Activated CD4-positive, alpha-beta memory T cell treated with anti-CD3 and anti-CD28 coated beads, Interleukin-2, amount 10 ng/mL, durations not matched to agents 7 days and 5 days (primary cell): ENCODE results near the gene MBD1. TPM values are rescaled to one million over a fixed set of nuclear protein-coding genes. Genes with fewer than 3 reads are reported as not detected.

ENCODE experiments used
- CTCF ChIA-PET: fragments of 350-600 bp; sonication (Branson Sonifier 250); formaldehyde crosslinking; loops from one replicate; lab custom pipeline; 2021; ENCODE audit warnings: antibody characterized with exemption, inconsistent platforms; lab: Charles Lee
- POLR2A ChIA-PET: fragments of 350-600 bp; sonication (Branson Sonifier 250); formaldehyde crosslinking; loops from one replicate; lab custom pipeline; 2021; ENCODE audit warnings: antibody characterized with exemption; lab: Charles Lee
- DNase-seq: peaks from one replicate; pipeline ENCODE4 v3.0.0-alpha.2; 2020
- H3K27ac Mint-ChIP-seq: one replicate; pipeline ENCODE4 v1.8.0; 2021; ENCODE audit warnings: mild to moderate bottlenecking, mixed read lengths
- H3K27me3 Mint-ChIP-seq: one replicate; pipeline ENCODE4 v1.8.0; 2021; ENCODE audit warnings: mixed read lengths
- H3K36me3 Mint-ChIP-seq: one replicate; pipeline ENCODE4 v1.8.0; 2021; ENCODE audit warnings: low read depth, mixed read lengths
- H3K4me1 Mint-ChIP-seq: one replicate; pipeline ENCODE4 v1.8.0; 2021; ENCODE audit warnings: mixed read lengths
- H3K4me3 Mint-ChIP-seq: one replicate; pipeline ENCODE4 v1.8.0; 2021; ENCODE audit warnings: mild to moderate bottlenecking, mixed read lengths
- H3K9me3 Mint-ChIP-seq: one replicate; pipeline ENCODE4 v1.8.0; 2021; ENCODE audit warnings: mixed read lengths
- total RNA-seq, 2 experiments: library from RNA; stranded (reverse); gene quantifications; one replicate each; pipeline ENCODE4 v1.2.3, GENCODE V29; 2021

Gene MBD1
- total RNA-seq, 2 experiments from 2014 or later, result 103 to 106 TPM

DNA sequence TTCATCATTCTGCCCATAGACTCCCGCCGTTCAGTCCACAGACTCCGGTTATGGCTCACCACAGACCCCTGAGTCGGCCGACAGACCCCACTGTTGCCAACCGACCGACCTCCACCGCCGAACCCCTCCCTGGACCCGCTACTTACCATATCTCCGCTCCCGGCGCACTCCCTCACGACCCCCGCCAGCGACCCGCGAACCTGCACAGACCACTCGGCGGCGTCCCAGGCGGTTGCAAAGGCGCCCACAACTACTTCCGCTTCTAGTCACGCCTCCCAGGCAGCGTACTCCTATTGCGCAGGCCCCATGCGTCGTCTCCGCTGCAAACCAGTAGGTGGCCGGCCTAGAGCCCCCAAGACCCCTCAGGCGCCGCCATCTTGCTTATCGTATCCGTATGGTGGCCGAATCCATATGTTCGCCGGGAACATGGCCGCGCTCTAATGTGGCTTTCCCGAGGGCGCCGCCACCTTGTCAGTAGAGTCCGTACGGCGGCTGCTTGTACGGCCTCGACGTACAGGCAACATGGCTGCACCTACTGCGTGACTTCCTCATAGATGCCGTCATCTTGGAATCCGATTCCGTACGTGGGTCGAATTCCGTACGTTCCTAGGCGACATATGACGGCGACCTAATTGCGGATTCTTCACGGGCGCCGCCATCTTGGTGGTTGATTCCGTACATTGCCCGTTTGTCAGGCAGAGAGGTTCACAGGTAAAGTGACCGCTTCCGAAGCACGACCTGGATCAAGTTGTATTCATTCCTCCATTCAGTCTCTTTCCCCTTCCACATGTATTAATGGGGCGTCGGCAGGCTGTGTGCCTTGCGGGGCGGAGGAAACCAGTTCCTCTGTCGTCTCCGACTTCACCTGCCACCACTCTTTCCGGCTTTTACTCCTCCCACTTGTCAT lies 6.4 kb upstream of the MBD1 start, which contains the start of gene CXXC1:
Gene CXXC1 (minus strand): TSS at position 252 of the 907 bp plus-strand sequence. CDS start 103 bp downstream, at position 149.
- POLR2A ChIA-PET, result interaction anchor here (1.2 to 2.8 kb wide), 4 partner anchors 20 to 89 kb away, joined by 3 to 8 read pairs (median 4); no protein-coding TSS in a partner anchor
- H3K36me3 Mint-ChIP-seq, result peaks cover 47% of the 10 kb centered on the region

DNA sequence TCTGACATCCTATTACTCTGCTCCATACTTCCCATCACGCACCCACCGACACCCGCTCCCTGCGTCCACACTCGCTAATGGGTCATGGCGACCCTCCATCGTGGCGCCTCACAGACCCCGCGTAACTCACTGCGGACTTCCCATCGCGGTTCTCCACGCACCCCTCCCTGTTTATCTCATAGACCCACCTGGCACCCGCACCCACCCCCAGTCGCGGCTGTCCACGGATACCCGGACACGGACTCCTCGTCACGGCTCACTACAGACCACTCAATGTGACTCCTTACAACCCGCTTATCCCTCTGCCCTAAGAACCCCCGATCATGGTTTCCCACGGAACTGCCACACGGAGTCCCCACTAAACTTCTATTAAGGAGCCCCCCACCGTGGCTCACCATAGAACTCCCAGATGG lies 5.7 kb upstream of the MBD1 start:
- no peaks in the 10 kb centered on the region for H3K27me3 Mint-ChIP-seq
- CTCF ChIA-PET, result no interaction called here

More for the DNA sequence above, 6.4 kb upstream of the MBD1 start, which contains the start of gene CXXC1:
- peaks cover 52% of the 10 kb centered on the region for H3K4me1 Mint-ChIP-seq
- DNase-seq, result peak; percentile 98
- H3K4me3 Mint-ChIP-seq, result peak within 1 kb of the TSS; percentile 98
- no peaks in the 10 kb centered on the region for H3K9me3 Mint-ChIP-seq
- CTCF ChIA-PET, result interaction anchor here (3.7 kb wide), 1 partner anchor 69 kb away, joined by 15 read pairs; no protein-coding TSS in a partner anchor
- no peaks in the 10 kb centered on the region for H3K27me3 Mint-ChIP-seq
- H3K27ac Mint-ChIP-seq, result peak within 1 kb of the TSS; percentile 98

DNA sequence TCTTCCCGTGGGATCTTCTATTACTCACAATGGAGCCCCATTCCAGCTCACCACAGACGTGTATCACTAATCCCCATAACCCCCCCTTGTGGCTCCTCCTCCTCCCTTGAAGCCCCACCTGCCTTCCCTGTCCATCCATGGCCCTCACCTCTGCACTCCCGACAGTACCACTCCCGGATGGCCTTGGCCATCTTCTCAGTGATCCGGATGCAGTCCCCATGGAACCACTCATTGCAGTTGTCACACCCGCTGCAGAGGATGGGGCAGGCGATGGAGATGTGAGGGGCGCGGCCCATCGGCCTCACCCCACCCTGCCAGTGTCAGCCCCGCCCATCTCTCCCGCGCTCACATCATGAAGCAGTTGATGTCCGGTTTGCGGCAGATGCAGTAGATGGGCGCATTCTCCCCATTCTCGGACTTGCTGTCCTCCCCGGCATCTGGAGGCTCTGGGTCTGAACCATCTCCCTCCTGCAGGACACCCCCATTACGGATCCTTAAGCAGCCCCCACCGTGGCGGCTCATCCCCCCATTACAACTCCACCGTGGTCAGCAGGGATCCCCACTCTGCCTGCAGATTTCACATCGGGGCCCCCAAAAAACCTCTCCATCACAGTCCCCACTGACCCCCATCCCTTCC lies 5.2 kb upstream of the MBD1 start:
- peak; percentile 56 for DNase-seq
- POLR2A ChIA-PET, result interaction anchor here (1.0 kb wide), 1 partner anchor 21 kb away, joined by 5 read pairs; no protein-coding TSS in a partner anchor
- Mint-ChIP-seq H3K4me3 (peak overlapping the region; percentile 98), H3K27me3 (no peaks in the 10 kb centered on the region), H3K36me3 (peaks cover 57% of the 10 kb centered on the region), H3K27ac (peak overlapping the region; percentile 98), H3K4me1 (peaks cover 62% of the 10 kb centered on the region), H3K9me3 (no peaks in the 10 kb centered on the region)
- CTCF ChIA-PET, result no interaction called here

More for the DNA sequence above, 5.7 kb upstream of the MBD1 start:
- Mint-ChIP-seq H3K27ac (peak overlapping the region; percentile 98), H3K4me3 (peak overlapping the region; percentile 98), H3K36me3 (peaks cover 53% of the 10 kb centered on the region), H3K9me3 (no peaks in the 10 kb centered on the region), H3K4me1 (peaks cover 59% of the 10 kb centered on the region)
- POLR2A ChIA-PET, result no interaction called here
- DNase-seq, result no peak

DNA sequence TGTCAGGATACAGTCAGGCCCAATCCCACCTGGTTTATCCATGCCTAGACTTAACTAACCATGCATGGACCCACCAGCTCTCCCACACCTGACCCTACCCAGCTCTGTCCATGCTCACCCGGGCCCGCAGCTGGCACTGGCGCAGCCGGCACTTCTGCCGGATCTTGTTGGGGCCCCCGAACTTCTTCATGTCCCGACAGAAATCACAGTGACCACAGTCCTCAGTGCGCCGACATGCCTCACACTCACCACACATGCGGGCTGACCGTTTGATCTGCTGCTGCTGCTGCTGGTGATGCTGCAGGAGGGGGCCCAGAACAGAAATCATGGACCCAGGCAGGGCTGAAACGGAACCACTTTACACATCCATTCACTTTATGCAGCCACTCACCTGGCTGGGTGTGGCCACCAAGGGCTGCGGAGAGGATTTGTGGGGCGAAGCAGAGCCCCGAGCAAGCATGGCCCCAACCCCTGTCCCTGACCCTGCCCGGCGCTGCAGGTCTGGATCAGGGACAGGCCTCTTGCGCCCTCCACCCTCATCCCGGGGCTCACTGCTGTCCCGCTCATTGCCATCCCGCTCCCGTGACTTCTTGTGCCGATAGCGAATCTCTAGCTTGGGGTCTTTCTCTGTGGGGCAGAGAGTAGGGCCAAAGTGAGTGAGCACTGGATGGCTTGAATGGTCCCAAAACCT lies 4.5 kb upstream of the MBD1 start:
- H3K27me3 Mint-ChIP-seq, result no peaks in the 10 kb centered on the region
- CTCF ChIA-PET, result no interaction called here
- peak overlapping the region; percentile 98 for H3K27ac Mint-ChIP-seq
- no peaks in the 10 kb centered on the region for H3K9me3 Mint-ChIP-seq
- peaks cover 62% of the 10 kb centered on the region for H3K36me3 Mint-ChIP-seq
- no peak for DNase-seq
- H3K4me3 Mint-ChIP-seq, result peak overlapping the region; percentile 98
- peaks cover 66% of the 10 kb centered on the region for H3K4me1 Mint-ChIP-seq
- POLR2A ChIA-PET, result interaction anchor here (1.0 kb wide), 1 partner anchor 22 kb away, joined by 5 read pairs; no protein-coding TSS in a partner anchor

DNA sequence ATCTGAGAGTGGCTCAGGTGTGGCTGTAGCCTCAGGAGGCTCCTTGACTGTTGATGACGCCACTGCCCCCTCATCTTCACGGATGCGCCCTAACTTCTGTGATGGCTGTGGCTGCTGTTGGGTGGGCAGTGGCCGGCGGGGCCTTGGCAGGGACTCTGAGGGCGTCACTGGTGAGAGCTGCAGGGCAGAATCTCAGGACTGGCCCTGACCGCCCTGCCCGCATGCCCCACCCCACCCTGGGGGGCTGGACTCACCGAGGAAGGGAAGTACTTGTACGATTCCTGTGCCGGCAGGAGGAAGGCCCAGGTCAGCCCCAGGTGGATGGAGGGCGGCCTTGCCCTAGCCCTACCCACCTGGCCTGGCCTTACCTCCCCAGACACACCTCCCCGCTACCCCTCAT lies 3.7 kb upstream of the MBD1 start:
- DNase-seq, result no peak
- peak overlapping the region; percentile 38 for H3K4me3 Mint-ChIP-seq
- no peaks in the 10 kb centered on the region for H3K9me3 Mint-ChIP-seq
- peaks cover 69% of the 10 kb centered on the region for H3K36me3 Mint-ChIP-seq
- peak overlapping the region; percentile 69 for H3K27ac Mint-ChIP-seq
- POLR2A ChIA-PET, result no interaction called here
- H3K27me3 Mint-ChIP-seq, result no peaks in the 10 kb centered on the region
- CTCF ChIA-PET, result no interaction called here
- H3K4me1 Mint-ChIP-seq, result peaks cover 73% of the 10 kb centered on the region

DNA sequence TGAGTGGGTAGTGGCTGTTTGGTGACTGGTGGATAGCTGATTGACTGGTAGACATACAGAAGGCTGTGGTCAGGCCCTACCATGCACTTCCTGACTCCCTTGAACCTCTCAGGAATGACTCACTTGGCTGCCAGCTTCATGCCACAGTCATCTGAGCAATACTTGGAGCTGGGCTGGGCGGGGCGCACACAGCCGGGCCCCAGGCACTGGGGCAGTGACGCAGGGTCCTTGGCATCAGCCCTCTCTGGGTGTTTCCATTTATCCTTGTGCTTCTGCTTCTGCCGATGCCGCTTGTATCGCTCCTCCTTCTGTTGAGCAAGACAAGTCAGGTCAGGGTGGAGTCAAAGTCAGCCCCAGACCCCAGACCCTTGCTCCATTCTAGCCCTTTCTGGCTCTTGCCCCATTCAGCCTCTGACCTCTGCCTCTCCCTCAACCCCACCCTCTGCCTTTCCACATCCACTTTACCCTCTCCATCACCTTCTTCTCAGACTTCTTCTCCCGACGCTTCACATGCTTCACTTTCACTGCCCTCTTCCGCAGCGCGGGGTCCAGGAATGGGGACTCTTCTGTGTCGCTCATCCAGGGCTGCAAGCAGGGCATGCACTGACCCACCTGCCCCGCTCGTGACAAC lies 3.0 kb upstream of the MBD1 start:
- H3K4me1 Mint-ChIP-seq, result peaks cover 80% of the 10 kb centered on the region
- DNase-seq, result no peak
- peak overlapping the region; percentile 69 for H3K27ac Mint-ChIP-seq
- H3K36me3 Mint-ChIP-seq, result peaks cover 72% of the 10 kb centered on the region
- peak overlapping the region; percentile 49 for H3K4me3 Mint-ChIP-seq
- ChIA-PET POLR2A (interaction anchor here (0.9 to 1.6 kb wide), 2 partner anchors 36 to 90 kb away, joined by 3 read pairs; partner anchors contain the start of gene SKA1), CTCF (no interaction called here)
- H3K27me3 Mint-ChIP-seq, result no peaks in the 10 kb centered on the region
- H3K9me3 Mint-ChIP-seq, result no peaks in the 10 kb centered on the region

DNA sequence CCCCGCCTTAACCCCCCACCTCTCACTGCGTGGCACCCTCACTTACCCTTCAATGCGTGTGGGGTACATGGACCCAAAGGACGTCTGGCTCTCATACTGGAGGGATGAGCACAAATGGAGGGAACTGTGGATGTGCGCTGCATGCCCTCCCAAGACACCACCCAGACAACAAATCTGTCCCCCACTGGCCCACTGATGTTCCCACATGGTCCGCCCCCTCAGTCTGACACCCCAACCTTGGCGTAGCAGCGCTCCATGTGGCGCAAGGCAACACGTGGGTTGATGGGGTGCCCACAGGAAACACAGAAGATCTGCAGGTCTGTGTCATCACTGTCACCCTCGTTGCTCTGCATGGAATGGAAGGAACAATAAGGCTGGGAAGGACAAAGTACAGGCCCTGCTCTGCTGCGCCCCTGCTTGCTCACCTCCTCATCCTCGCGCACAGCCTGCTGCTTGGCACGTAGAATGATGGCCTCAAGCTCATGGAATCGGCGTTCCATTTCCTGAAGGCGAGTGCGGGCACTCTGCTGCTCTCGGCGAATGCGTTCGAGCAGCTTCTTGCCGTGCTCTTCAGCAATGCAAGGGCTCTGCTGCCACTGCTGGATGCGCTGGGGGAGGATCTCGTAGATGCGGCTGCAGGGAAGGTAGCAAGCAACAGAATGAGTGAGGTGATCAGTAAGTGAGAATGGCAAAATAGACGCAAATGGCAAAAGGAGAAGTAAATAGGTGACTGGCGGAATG lies 2.3 kb upstream of the MBD1 start:
- ChIA-PET CTCF (no interaction called here), POLR2A (interaction anchor here (0.9 to 1.6 kb wide), 4 partner anchors 14 to 91 kb away, joined by 3 read pairs; partner anchors contain the start of gene SKA1)
- peak overlapping the region; percentile 69 for H3K27ac Mint-ChIP-seq
- H3K4me3 Mint-ChIP-seq, result peak overlapping the region; percentile 49
- peaks cover 79% of the 10 kb centered on the region for H3K36me3 Mint-ChIP-seq
- DNase-seq, result no peak
- H3K27me3 Mint-ChIP-seq, result no peaks in the 10 kb centered on the region
- H3K9me3 Mint-ChIP-seq, result no peaks in the 10 kb centered on the region
- H3K4me1 Mint-ChIP-seq, result peaks cover 81% of the 10 kb centered on the region

DNA sequence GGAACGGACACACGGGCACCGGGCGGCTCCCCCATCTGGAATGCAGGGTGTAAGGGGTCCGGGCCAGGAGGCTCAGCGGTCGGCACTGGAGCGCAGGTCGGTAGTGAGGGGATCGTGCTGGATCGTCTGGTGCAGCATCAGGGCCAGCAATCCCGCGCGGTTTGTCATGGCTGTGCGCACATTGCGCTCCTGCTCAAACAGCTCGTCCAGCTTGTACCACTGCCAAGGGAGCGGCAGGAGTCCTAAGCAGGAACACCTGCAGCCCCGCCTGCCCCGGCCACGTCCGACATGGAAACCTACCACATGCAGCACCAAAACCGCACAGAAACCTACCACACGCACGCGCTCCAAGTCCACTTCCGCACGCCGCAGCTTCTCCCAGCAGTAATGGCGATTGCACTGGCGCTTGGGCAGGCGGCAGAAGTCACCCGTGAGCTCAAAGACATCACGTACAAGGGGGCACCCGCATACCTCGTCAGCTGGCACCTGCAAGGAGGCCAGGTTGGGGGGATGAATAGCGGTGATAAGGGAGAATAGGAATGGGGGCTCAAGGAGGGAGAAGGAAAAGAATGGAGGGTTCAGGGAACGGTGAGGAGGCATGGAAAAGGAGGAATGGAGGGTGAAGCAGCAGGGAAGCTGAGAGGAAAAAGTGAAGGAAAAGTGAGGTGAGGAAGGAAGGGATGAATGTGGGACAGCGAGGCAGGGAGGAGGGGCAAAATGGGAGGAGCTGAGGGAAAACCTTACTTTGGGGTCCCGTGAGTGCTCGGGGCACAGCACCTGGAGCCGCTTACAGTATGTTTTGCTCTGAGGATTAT lies 1.4 kb upstream of the MBD1 start:
- peaks cover 83% of the 10 kb centered on the region for H3K36me3 Mint-ChIP-seq
- no peaks in the 10 kb centered on the region for H3K9me3 Mint-ChIP-seq
- H3K27me3 Mint-ChIP-seq, result no peaks in the 10 kb centered on the region
- no peak for DNase-seq
- peak overlapping the region; percentile 89 for H3K27ac Mint-ChIP-seq
- H3K4me1 Mint-ChIP-seq, result peaks cover 84% of the 10 kb centered on the region
- CTCF ChIA-PET, result interaction anchor here (1.9 to 2.2 kb wide), 2 partner anchors 16 to 74 kb away, joined by 11 to 29 read pairs; partner anchors contain the start of gene CFAP53
- H3K4me3 Mint-ChIP-seq, result peak overlapping the region; percentile 49
- POLR2A ChIA-PET, result interaction anchor here (1.1 to 2.4 kb wide), 8 partner anchors 14 to 596 kb away, joined by 3 to 22 read pairs (median 6); partner anchors contain the start of genes CFAP53 and ME2

DNA sequence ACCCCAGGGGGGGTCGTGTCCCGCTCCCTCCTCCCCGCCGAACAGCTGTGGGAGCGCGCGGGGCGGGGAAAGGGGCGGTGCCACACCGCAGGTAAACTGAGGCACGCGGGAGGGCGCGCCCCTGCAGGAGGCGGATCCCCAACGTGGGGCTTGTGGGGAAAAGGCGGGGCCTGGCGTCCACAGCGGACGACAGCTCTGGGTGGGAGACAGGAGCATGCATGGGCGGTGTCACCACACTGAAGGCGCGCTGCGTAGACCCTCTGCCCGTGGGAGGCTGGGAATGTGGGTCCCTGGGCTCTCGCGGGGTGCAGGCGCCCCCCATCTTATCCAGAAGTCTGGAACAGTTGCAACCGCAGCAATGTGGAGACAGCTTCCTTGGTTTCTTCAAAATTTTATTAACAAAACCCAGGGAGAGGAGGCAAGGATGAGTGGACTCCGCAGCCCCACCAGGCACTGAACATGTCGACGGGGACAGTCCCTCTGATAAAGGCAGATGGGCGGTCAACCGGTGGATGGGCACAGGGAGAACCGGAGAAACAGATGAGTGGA lies 723 bp upstream of the MBD1 start:
- POLR2A ChIA-PET, result interaction anchor here (0.6 to 2.4 kb wide), 18 partner anchors 9 to 795 kb away, joined by 3 to 22 read pairs (median 6); partner anchors contain the start of genes C18orf32, CFAP53, ME2 and SKA1
- H3K27ac Mint-ChIP-seq, result peak overlapping the region; percentile 89
- no peak for DNase-seq
- H3K36me3 Mint-ChIP-seq, result peaks cover 78% of the 10 kb centered on the region
- no peaks in the 10 kb centered on the region for H3K9me3 Mint-ChIP-seq
- H3K27me3 Mint-ChIP-seq, result no peaks in the 10 kb centered on the region
- CTCF ChIA-PET, result interaction anchor here (0.7 to 2.2 kb wide), 14 partner anchors 11 to 795 kb away, joined by 3 to 29 read pairs (median 4); partner anchors contain the start of genes C18orf32, CFAP53 and SKA1
- peak overlapping the region; percentile 88 for H3K4me3 Mint-ChIP-seq
- peaks cover 80% of the 10 kb centered on the region for H3K4me1 Mint-ChIP-seq

DNA sequence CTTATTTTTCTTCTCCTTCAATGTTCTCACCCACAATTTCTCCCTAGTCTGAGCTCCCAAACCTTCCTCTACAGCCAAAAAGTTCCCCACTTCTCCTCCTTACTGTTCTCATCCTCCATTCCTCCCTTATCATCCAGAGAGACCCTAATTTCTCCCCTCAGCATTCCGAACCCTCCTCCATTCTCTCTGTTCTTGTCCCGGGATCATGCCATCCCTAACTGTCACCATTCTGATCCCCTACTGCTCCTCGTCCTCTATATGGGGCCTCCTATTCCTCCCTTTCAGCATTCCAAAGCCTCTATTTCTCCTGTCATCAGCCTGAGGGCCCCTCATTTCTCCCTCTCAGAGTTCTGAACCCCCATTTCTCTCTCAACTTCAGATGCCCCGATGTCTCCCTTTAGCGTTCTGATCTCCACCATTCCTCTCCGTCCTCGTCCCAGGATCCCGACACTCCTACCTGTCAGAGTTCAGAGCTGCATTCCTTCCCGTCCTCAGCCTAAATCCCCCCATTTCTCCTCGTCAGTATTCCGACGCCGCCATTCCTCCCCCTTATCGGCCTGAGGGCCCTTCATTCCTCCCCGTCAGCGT lies 522 bp downstream of the MBD1 start:
- H3K27me3 Mint-ChIP-seq, result no peaks in the 10 kb centered on the region
- POLR2A ChIA-PET, result interaction anchor here (1.0 to 2.4 kb wide), 12 partner anchors 8 to 598 kb away, joined by 3 to 22 read pairs (median 8); partner anchors contain the start of genes CFAP53, ME2 and SKA1
- DNase-seq, result no peak
- CTCF ChIA-PET, result interaction anchor here (0.7 to 2.2 kb wide), 10 partner anchors 10 to 76 kb away, joined by 3 to 29 read pairs (median 5); partner anchors contain the start of gene CFAP53
- H3K9me3 Mint-ChIP-seq, result no peaks in the 10 kb centered on the region
- H3K4me1 Mint-ChIP-seq, result peaks cover 69% of the 10 kb centered on the region
- peak overlapping the region; percentile 88 for H3K4me3 Mint-ChIP-seq
- peak overlapping the region; percentile 89 for H3K27ac Mint-ChIP-seq
- H3K36me3 Mint-ChIP-seq, result peaks cover 80% of the 10 kb centered on the region
